Left ventricle myocardium inferior (tissue), 1 donor: ENCODE results near the gene LTF. TPM values are rescaled to one million over a fixed set of nuclear protein-coding genes. Genes with fewer than 3 reads are reported as not detected.

ENCODE experiments used
- DNase-seq: peaks from one replicate; pipeline ENCODE4 v3.0.0-alpha.2; 2020
- H3K27ac ChIP-seq: fragments of 200-600 bp; replicated peaks from 2 replicates; pipeline ENCODE4 v1.8.0; 2021
- H3K27me3 ChIP-seq: fragments of 200-600 bp; 2 replicates; pipeline ENCODE4 v1.8.0; 2021; ENCODE audit warnings: low read depth
- H3K36me3 ChIP-seq: fragments of 200-600 bp; 2 replicates; pipeline ENCODE4 v1.8.0; 2021
- H3K4me1 ChIP-seq: fragments of 200-600 bp; 2 replicates; pipeline ENCODE4 v1.8.0; 2021
- H3K4me3 ChIP-seq: fragments of 200-600 bp; 2 replicates; pipeline ENCODE4 v1.8.0; 2021; ENCODE audit warnings: mild to moderate bottlenecking, moderate library complexity
- H3K9me3 ChIP-seq: fragments of 200-600 bp; replicated peaks from 2 replicates; pipeline ENCODE4 v1.8.0; 2021
- intact Hi-C: fragments of 100-400 bp; cut with micrococcal nuclease; formaldehyde crosslinking; loops from one replicate; pipeline ENCODE4 v1.11.0; 2022
- total RNA-seq: library from RNA; stranded (reverse); fragmentation: NEBNext Ultra II Directional; extraction: Animal tissue kit (Norgen Biotek cat#: 25700); gene quantifications from one replicate; pipeline ENCODE4 v1.2.1, GENCODE V29; 2021
- TF ChIP-seq, protein P1 (sequence below): fragments of 200-600 bp; IDR thresholded peaks from 2 replicates; pipeline ENCODE4 v1.8.0; 2021; ENCODE audit warnings: antibody characterized with exemption, mild to moderate bottlenecking, borderline replicate concordance
- donor health status: DM: no; HTN: yes; CAD: no; lungs with severe emphysema.

LTF gene
- total RNA-seq, 1 donor from 2014 or later: 2.7 TPM

DNA sequence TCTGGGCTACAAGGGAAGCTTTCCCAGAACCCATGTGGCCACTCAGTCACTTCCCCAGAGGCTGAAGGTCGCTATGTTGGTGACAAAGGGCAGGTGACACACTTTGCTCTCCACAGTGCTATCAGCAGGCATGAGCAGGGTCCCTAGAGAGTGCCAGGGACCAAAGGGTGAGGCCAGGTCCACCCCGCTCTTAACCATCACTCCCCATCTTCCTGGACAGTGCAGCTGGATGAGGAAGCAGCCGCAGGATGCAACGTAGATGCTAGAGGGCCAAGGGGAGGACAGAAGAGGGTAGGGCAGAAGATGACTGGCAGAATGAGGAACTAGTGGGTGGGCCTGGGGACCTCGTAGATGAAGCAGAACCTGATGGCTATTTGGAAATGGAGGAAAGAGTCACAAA is 13.6 kb upstream of the LTF start:
- Histone ChIP-seq H3K4me3 (no peak overlapping the region), H3K4me1 (no peaks in the 10 kb centered on the region), H3K9me3 (peaks cover 11% of the 10 kb centered on the region), H3K36me3 (no peaks in the 10 kb centered on the region), H3K27me3 (no peaks in the 10 kb centered on the region), H3K27ac (no peak overlapping the region)
- TF ChIP-seq, protein P1, sequence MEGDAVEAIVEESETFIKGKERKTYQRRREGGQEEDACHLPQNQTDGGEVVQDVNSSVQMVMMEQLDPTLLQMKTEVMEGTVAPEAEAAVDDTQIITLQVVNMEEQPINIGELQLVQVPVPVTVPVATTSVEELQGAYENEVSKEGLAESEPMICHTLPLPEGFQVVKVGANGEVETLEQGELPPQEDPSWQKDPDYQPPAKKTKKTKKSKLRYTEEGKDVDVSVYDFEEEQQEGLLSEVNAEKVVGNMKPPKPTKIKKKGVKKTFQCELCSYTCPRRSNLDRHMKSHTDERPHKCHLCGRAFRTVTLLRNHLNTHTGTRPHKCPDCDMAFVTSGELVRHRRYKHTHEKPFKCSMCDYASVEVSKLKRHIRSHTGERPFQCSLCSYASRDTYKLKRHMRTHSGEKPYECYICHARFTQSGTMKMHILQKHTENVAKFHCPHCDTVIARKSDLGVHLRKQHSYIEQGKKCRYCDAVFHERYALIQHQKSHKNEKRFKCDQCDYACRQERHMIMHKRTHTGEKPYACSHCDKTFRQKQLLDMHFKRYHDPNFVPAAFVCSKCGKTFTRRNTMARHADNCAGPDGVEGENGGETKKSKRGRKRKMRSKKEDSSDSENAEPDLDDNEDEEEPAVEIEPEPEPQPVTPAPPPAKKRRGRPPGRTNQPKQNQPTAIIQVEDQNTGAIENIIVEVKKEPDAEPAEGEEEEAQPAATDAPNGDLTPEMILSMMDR: no peak
- intact Hi-C loops: no loop called here
- DNase-seq: no peak

DNA sequence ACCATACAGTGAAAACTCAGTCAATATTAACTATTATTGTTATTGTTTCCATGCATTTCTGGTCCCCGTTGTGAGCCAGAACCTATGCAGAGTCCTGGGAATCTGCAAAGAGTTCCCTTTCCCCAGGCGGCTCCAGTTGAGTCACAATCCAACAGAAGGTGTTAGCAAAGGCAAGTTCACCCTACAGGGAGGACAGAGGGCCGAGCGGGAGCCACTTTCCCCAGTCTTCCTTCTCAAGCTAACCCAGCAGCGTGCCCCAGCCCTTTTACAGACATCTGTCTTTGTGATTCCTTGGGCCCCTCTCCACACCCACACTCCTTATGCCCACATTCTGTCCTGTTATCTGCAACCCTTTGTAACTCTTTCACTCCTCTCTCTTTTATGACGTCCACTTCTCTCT is 13.1 kb upstream of the LTF start:
- Histone ChIP-seq H3K36me3 (no peaks in the 10 kb centered on the region), H3K27me3 (no peaks in the 10 kb centered on the region), H3K4me3 (no peak overlapping the region), H3K9me3 (peaks cover 11% of the 10 kb centered on the region), H3K4me1 (no peaks in the 10 kb centered on the region), H3K27ac (no peak overlapping the region)
- intact Hi-C loops: no loop called here
- no peak for DNase-seq
- TF ChIP-seq, protein P1: no peak

DNA sequence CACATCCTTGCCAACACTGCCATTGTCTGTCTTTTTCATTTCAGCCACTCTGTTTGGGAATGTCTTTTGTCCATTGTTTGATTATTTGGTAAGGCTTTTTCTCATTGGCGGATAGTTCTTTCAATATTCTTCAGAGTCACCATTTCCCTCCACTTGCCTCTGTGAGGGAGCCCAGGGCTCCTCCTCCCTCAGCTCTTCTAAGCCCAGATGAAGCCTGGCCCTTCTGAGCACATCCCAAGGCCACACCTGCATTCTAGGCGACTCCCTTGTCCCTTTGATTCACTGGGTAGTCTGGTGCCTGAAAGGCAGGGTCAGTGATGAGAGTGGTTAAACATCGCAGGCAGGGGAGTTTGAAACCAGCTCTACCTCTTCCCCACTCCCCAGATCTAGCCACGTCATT is 12.4 kb upstream of the LTF start:
- Histone ChIP-seq H3K36me3 (no peaks in the 10 kb centered on the region), H3K27ac (no peak overlapping the region), H3K4me1 (no peaks in the 10 kb centered on the region), H3K4me3 (no peak overlapping the region), H3K27me3 (no peaks in the 10 kb centered on the region), H3K9me3 (peaks cover 11% of the 10 kb centered on the region)
- DNase-seq: no peak
- TF ChIP-seq, protein P1: no peak
- intact Hi-C loops: no loop called here

DNA sequence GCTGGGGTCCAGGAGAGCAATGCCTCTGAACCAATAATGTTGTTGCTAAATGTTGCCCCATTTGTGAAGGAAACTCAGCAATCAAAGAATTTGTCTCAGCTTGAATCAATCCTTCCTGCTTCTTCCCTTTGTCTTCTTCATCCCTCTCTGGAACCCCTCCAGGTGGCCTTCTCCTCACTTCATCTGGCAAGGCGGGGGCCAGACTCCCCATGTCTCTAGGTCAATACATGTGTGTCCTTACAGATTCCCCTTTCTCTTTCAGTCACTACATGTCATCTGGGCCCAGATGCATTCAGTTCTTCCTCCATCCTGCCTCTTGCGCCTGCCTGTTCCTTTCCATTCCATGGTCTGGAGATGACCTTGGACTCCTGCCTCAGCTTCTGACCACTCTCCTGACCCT is 8.0 kb upstream of the LTF start:
- no peak overlapping the region for H3K4me3 ChIP-seq
- peaks cover 32% of the 10 kb centered on the region for H3K4me1 ChIP-seq
- no peak for DNase-seq
- no peaks in the 10 kb centered on the region for H3K27me3 ChIP-seq
- no peaks in the 10 kb centered on the region for H3K36me3 ChIP-seq
- peaks cover 11% of the 10 kb centered on the region for H3K9me3 ChIP-seq
- H3K27ac ChIP-seq: no peak overlapping the region
- TF ChIP-seq, protein P1: no peak
- intact Hi-C loops: no loop called here

DNA sequence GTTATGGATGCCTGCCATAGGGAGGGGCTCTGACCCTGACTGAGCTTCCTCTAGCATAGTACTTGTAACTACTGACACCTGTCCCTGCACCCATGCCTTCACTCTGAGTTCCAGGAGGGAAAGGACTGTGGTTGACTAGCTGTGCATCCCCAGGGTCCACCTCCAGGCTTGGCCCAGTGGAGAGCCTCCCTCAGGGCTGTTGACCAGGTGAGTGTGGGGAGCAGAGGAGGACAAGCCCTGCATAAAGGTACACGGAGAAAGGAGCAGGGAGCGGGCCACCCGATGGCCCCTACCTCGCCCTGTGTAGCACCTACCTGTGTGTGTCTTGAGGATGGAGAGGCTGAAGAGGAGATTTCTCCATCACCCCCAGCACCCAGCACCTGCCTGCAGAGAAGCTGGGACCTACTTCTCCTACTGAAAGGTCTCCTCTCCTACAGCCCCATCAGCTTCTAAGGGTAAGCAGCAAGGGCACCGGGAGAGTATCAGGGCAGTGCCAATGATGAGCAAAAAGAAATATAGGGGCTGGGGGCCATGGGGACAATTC is 6.7 kb upstream of the LTF start:
- H3K36me3 ChIP-seq: no peaks in the 10 kb centered on the region
- no peak for DNase-seq
- no peaks in the 10 kb centered on the region for H3K27me3 ChIP-seq
- intact Hi-C loops: no loop called here
- H3K27ac ChIP-seq: no peak overlapping the region
- TF ChIP-seq, protein P1: no peak
- no peak overlapping the region for H3K4me3 ChIP-seq
- peaks cover 11% of the 10 kb centered on the region for H3K9me3 ChIP-seq
- H3K4me1 ChIP-seq: peaks cover 39% of the 10 kb centered on the region
